Hepatocyte (in vitro differentiated cells): ENCODE data around the gene CEP55. TPM values are rescaled to one million over a fixed set of nuclear protein-coding genes. Genes with fewer than 3 reads are reported as not detected.

ENCODE experiments used
- DNase-seq: peaks from one replicate; pipeline ENCODE4 v3.0.0-alpha.2; 2016; ENCODE audit warnings: low spot score
- H2AFZ ChIP-seq: fragments of 200-600 bp; sonication (generic); 2 replicates; pipeline ENCODE4 v1.6.0; 2016; ENCODE audit warnings: antibody characterized with exemption, mild to moderate bottlenecking
- H3K27ac ChIP-seq: fragments of 200-600 bp; sonication (generic); 2 replicates; pipeline ENCODE4 v1.5.1; 2016; ENCODE audit warnings: mild to moderate bottlenecking
- H3K27me3 ChIP-seq: fragments of 200-600 bp; sonication (generic); 2 replicates; pipeline ENCODE4 v1.6.1; 2016
- H3K36me3 ChIP-seq: fragments of 200-600 bp; sonication (generic); replicated peaks from 2 replicates; pipeline ENCODE4 v1.5.1; 2016; ENCODE audit warnings: low read depth; ENCODE audit not compliant: insufficient read depth
- H3K4me1 ChIP-seq: fragments of 200-600 bp; sonication (generic); 2 replicates; pipeline ENCODE4 v1.5.1; 2016; ENCODE audit warnings: mild to moderate bottlenecking, moderate library complexity; ENCODE audit not compliant: insufficient read depth
- H3K4me2 ChIP-seq: fragments of 200-600 bp; sonication (generic); 2 replicates; pipeline ENCODE4 v1.6.0; 2016
- H3K4me3 ChIP-seq: fragments of 200-600 bp; sonication (generic); 2 replicates; pipeline ENCODE4 v1.5.1; 2016; ENCODE audit warnings: mild to moderate bottlenecking
- H3K79me2 ChIP-seq: fragments of 200-600 bp; sonication (generic); 2 replicates; pipeline ENCODE4 v1.6.0; 2017; ENCODE audit warnings: mild to moderate bottlenecking
- H3K9me2 ChIP-seq: fragments of 200-600 bp; sonication (generic); replicated peaks from 2 replicates; pipeline ENCODE4 v1.6.0; 2017; ENCODE audit warnings: mild to moderate bottlenecking; ENCODE audit not compliant: insufficient read depth
- H3K9me3 ChIP-seq: fragments of 200-600 bp; sonication (generic); 2 replicates; pipeline ENCODE4 v1.5.1; 2016; ENCODE audit warnings: low read depth, mild to moderate bottlenecking
- H4K20me1 ChIP-seq: fragments of 200-600 bp; sonication (generic); 2 replicates; pipeline ENCODE4 v1.6.0; 2016; ENCODE audit warnings: mild to moderate bottlenecking; ENCODE audit not compliant: insufficient read depth, poor library complexity, severe bottlenecking
- EZH2 ChIP-seq: fragments of 200-600 bp; sonication (generic); IDR thresholded peaks from 2 replicates; pipeline ENCODE4 v1.6.1; 2016; ENCODE audit warnings: antibody characterized with exemption, mild to moderate bottlenecking, borderline replicate concordance
- EZH2phosphoT487 ChIP-seq: fragments of 200-600 bp; sonication (generic); IDR thresholded peaks from one replicate; pipeline ENCODE4 v1.6.1; 2018; ENCODE audit warnings: antibody characterized with exemption, mild to moderate bottlenecking, low read depth, moderate library complexity; ENCODE audit not compliant: unreplicated experiment, severe bottlenecking
- WGBS: methylation state at CpG from one replicate; pipeline ENCODE4 v1.1.6; 2016; ENCODE audit warnings: low lambda C conversion rate; ENCODE audit errors: missing lambda C conversion rate; 5-methylcytosine and 5-hydroxymethylcytosine counted together
- polyA plus RNA-seq: library from polyadenylated mRNA; unstranded; fragments of >200 nt; fragmentation: Nextera tagmentation; extraction: Ambion mirVana; gene quantifications from 2 replicates; pipeline ENCODE4 v1.2.1, GENCODE V29; 2016
- total RNA-seq: library from RNA; depleted of rRNA; stranded (reverse); fragments of >200 nt; gene quantifications from 2 replicates; pipeline ENCODE4 v1.2.3, GENCODE V29; 2014
- TF ChIP-seq, protein P1 (sequence below): fragments of 200-600 bp; sonication (generic); IDR thresholded peaks from 2 replicates; pipeline ENCODE4 v1.5.1; 2016; ENCODE audit warnings: antibody characterized with exemption, mild to moderate bottlenecking; ENCODE audit not compliant: poor library complexity

CEP55 gene
- total and polyA plus RNA-seq, 2 experiments from 2014 or later = 4.0 to 5.4 TPM

GRCh38 chr10:93554316-93554663 is 57.9 kb downstream of the CEP55 start:
- Histone ChIP-seq H3K4me2 (no peak overlapping the region), H3K9me2 (no peaks in the 10 kb centered on the region), H3K4me3 (no peak overlapping the region), H3K27me3 (no peaks in the 10 kb centered on the region), H3K79me2 (no peaks in the 10 kb centered on the region), H2AFZ (no peak overlapping the region), H3K9me3 (no peaks in the 10 kb centered on the region), H4K20me1 (no peaks in the 10 kb centered on the region), H3K36me3 (no peaks in the 10 kb centered on the region), H3K27ac (no peak overlapping the region), H3K4me1 (peaks cover 9% of the 10 kb centered on the region)
- DNase-seq = no peak
- no peak for TF ChIP-seq EZH2
- no peak for TF ChIP-seq EZH2phosphoT487
- TF ChIP-seq, protein P1, sequence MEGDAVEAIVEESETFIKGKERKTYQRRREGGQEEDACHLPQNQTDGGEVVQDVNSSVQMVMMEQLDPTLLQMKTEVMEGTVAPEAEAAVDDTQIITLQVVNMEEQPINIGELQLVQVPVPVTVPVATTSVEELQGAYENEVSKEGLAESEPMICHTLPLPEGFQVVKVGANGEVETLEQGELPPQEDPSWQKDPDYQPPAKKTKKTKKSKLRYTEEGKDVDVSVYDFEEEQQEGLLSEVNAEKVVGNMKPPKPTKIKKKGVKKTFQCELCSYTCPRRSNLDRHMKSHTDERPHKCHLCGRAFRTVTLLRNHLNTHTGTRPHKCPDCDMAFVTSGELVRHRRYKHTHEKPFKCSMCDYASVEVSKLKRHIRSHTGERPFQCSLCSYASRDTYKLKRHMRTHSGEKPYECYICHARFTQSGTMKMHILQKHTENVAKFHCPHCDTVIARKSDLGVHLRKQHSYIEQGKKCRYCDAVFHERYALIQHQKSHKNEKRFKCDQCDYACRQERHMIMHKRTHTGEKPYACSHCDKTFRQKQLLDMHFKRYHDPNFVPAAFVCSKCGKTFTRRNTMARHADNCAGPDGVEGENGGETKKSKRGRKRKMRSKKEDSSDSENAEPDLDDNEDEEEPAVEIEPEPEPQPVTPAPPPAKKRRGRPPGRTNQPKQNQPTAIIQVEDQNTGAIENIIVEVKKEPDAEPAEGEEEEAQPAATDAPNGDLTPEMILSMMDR = no peak
- 89% methylated on average over 1 of the region's 1 CpG for WGBS

GRCh38 chr10:93554760-93555432 is 58.5 kb downstream of the CEP55 start:
- Histone ChIP-seq H2AFZ (peak overlapping the region; percentile 56), H3K9me3 (no peaks in the 10 kb centered on the region), H3K4me3 (no peak overlapping the region), H3K27me3 (no peaks in the 10 kb centered on the region), H3K4me1 (peaks cover 9% of the 10 kb centered on the region), H3K9me2 (no peaks in the 10 kb centered on the region), H3K79me2 (no peaks in the 10 kb centered on the region), H3K36me3 (no peaks in the 10 kb centered on the region), H3K4me2 (no peak overlapping the region), H3K27ac (peak overlapping the region; percentile 69), H4K20me1 (no peaks in the 10 kb centered on the region)
- 36% methylated on average over 14 of the region's 14 CpGs for WGBS
- no peak for TF ChIP-seq EZH2
- TF ChIP-seq, protein P1 = peak; percentile 64
- peak; percentile 87 for DNase-seq

- Histone ChIP-seq H3K79me2 (no peaks in the 10 kb centered on the region), H3K27ac (no peak overlapping the region), H4K20me1 (no peaks in the 10 kb centered on the region), H3K9me2 (no peaks in the 10 kb centered on the region), H3K36me3 (no peaks in the 10 kb centered on the region), H3K27me3 (peaks cover 4% of the 10 kb centered on the region), H3K4me3 (no peak overlapping the region), H3K4me2 (no peak overlapping the region), H3K4me1 (peaks cover 9% of the 10 kb centered on the region), H3K9me3 (no peaks in the 10 kb centered on the region), H2AFZ (no peak overlapping the region)
- no peak for DNase-seq
- 88% methylated on average over 9 of the region's 9 CpGs for WGBS
- TF ChIP-seq EZH2phosphoT487 (no peak), EZH2 (no peak)
- TF ChIP-seq, protein P1 = no peak
Measured at GRCh38 chr10:93559490-93559889, 63.1 kb downstream of the CEP55 start.
